ENCODE results near the gene FBXO34. TPM values are rescaled to one million over a fixed set of nuclear protein-coding genes. Genes with fewer than 3 reads are reported as not detected.

Gene FBXO34
- total and polyA plus RNA-seq, 10 of the 15 experiments (the other 5 are each of a cell fraction or from before 2014, with no cell fraction given): 5.6 to 22.8 (median 17.6) TPM

DNA sequence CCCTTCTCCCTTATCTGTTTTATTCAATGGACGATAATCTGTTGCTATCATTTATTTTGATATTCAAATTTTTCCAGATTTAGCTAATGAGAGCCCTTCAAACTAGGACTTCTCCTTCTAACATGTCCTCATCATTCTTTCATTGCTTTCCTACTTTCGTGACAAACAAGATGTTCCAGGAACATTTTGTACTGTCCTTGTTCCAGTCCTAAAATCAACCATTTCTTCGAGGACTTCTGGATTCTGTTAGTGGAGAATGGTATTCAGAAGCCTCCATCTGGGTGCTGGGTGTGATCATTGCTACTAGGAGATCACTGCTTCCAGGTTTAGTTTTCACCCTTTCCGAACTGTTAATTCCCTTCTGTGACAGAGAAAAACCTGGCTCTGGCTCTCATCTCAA, 29.5 kb upstream of the FBXO34 start:
- FAIRE-seq (no peak), DNase-seq (ENCODE audit: low read depth, low spot score) (no peak), ATAC-seq (no peak)
- in situ Hi-C loops (cut with MboI): loop anchor here (10.0 kb wide), 1 partner anchor 1233 kb away; no protein-coding TSS in a partner anchor
- H3K27ac ChIP-seq (ENCODE audit: control insufficient read depth, insufficient read depth): no peak overlapping the region
- H3K9me3 ChIP-seq (replicated peaks; ENCODE audit: control insufficient read depth, insufficient read depth, low read length): no peaks in the 10 kb centered on the region
- no peak overlapping the region for H3K4me2 ChIP-seq (ENCODE audit: control insufficient read depth, insufficient read depth)
- no peak overlapping the region for H3K9ac ChIP-seq (ENCODE audit: control insufficient read depth, insufficient read depth, low read length)
- no peaks in the 10 kb centered on the region for H3K4me1 ChIP-seq (ENCODE audit: control insufficient read depth, insufficient read depth, low read length)
- no peak overlapping the region for H2AFZ ChIP-seq (ENCODE audit: control insufficient read depth, low read depth, low read length)
- BruUV-seq (replicated peaks): no TSS peak
- RAD21 ChIA-PET (ENCODE audit: unreplicated experiment): no interaction called here
- no peak for TF ChIP-seq TCF3 (IDR thresholded peaks at IDR 0.05; ENCODE audit: borderline replicate concordance, insufficient read depth, low read depth, low read length)
- no peak for TF ChIP-seq JUNB (IDR thresholded peaks at IDR 0.05)
- TF ChIP-seq, protein P1, sequence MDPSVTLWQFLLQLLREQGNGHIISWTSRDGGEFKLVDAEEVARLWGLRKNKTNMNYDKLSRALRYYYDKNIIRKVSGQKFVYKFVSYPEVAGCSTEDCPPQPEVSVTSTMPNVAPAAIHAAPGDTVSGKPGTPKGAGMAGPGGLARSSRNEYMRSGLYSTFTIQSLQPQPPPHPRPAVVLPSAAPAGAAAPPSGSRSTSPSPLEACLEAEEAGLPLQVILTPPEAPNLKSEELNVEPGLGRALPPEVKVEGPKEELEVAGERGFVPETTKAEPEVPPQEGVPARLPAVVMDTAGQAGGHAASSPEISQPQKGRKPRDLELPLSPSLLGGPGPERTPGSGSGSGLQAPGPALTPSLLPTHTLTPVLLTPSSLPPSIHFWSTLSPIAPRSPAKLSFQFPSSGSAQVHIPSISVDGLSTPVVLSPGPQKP (IDR thresholded peaks at IDR 0.05; ENCODE audit: low read depth, low read length): no peak
- TF ChIP-seq, protein P2, sequence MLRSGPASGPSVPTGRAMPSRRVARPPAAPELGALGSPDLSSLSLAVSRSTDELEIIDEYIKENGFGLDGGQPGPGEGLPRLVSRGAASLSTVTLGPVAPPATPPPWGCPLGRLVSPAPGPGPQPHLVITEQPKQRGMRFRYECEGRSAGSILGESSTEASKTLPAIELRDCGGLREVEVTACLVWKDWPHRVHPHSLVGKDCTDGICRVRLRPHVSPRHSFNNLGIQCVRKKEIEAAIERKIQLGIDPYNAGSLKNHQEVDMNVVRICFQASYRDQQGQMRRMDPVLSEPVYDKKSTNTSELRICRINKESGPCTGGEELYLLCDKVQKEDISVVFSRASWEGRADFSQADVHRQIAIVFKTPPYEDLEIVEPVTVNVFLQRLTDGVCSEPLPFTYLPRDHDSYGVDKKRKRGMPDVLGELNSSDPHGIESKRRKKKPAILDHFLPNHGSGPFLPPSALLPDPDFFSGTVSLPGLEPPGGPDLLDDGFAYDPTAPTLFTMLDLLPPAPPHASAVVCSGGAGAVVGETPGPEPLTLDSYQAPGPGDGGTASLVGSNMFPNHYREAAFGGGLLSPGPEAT (IDR thresholded peaks at IDR 0.05; ENCODE audit: low read depth): no peak
- TF ChIP-seq, protein P3, sequence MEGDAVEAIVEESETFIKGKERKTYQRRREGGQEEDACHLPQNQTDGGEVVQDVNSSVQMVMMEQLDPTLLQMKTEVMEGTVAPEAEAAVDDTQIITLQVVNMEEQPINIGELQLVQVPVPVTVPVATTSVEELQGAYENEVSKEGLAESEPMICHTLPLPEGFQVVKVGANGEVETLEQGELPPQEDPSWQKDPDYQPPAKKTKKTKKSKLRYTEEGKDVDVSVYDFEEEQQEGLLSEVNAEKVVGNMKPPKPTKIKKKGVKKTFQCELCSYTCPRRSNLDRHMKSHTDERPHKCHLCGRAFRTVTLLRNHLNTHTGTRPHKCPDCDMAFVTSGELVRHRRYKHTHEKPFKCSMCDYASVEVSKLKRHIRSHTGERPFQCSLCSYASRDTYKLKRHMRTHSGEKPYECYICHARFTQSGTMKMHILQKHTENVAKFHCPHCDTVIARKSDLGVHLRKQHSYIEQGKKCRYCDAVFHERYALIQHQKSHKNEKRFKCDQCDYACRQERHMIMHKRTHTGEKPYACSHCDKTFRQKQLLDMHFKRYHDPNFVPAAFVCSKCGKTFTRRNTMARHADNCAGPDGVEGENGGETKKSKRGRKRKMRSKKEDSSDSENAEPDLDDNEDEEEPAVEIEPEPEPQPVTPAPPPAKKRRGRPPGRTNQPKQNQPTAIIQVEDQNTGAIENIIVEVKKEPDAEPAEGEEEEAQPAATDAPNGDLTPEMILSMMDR (IDR thresholded peaks at IDR 0.05 in 2 of 3, conservative IDR thresholded peaks at IDR 0.05 in 1 of 3; ENCODE audit: control insufficient read depth in 2 of 3, extremely low read depth in 1 of 3, insufficient read depth in 1 of 3, low read depth in 3 of 3, low read length in 3 of 3): no peak
- no peak for TF ChIP-seq SPI1 (IDR thresholded peaks at IDR 0.05; ENCODE audit: borderline replicate concordance, insufficient read depth, low read depth, low read length)
- TF ChIP-seq, protein P4, sequence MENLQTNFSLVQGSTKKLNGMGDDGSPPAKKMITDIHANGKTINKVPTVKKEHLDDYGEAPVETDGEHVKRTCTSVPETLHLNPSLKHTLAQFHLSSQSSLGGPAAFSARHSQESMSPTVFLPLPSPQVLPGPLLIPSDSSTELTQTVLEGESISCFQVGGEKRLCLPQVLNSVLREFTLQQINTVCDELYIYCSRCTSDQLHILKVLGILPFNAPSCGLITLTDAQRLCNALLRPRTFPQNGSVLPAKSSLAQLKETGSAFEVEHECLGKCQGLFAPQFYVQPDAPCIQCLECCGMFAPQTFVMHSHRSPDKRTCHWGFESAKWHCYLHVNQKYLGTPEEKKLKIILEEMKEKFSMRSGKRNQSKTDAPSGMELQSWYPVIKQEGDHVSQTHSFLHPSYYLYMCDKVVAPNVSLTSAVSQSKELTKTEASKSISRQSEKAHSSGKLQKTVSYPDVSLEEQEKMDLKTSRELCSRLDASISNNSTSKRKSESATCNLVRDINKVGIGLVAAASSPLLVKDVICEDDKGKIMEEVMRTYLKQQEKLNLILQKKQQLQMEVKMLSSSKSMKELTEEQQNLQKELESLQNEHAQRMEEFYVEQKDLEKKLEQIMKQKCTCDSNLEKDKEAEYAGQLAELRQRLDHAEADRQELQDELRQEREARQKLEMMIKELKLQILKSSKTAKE (IDR thresholded peaks at IDR 0.05; ENCODE audit: low read depth, poor library complexity, severe bottlenecking): no peak
- no peak for TF ChIP-seq ZBTB11 (CRISPR knock-in tag; IDR thresholded peaks at IDR 0.05)
- TF ChIP-seq ATF7 (IDR thresholded peaks at IDR 0.05; ENCODE audit: low read depth): no peak
- CTCF ChIA-PET: no interaction called here
- no peaks in the 10 kb centered on the region for H4K20me1 ChIP-seq (ENCODE audit: control insufficient read depth, insufficient read depth)
- no peaks in the 10 kb centered on the region for H3K36me3 ChIP-seq (ENCODE audit: control insufficient read depth in 2 of 2, insufficient read depth in 2 of 2, low read length in 1 of 2)
- H3K79me2 ChIP-seq (ENCODE audit: control insufficient read depth, insufficient read depth, low read length): no peaks in the 10 kb centered on the region
- H3K27me3 ChIP-seq (replicated peaks in 1 of 2; ENCODE audit: control insufficient read depth in 2 of 2, insufficient read depth in 2 of 2, low read length in 1 of 2): peaks cover 0 to 2% of the 10 kb centered on the region in 2 experiments; a peak in 1 of 4 replicates
- WGBS (ENCODE audit: insufficient coverage, insufficient replicate concordance, low lambda C conversion rate, missing lambda C conversion rate): 37% methylated on average over 4 of the region's 4 CpGs
- intact Hi-C loops (cut with micrococcal nuclease; ENCODE audit: unreplicated experiment): no loop called here
- SMC1A ChIA-PET (ENCODE audit: uncharacterized antibody, unreplicated experiment): interaction anchor here (2.6 kb wide), 1 partner anchor 113 kb away, joined by 7 read pairs; no protein-coding TSS in a partner anchor
- H3K4me3 ChIP-seq: no peak overlapping the region
- POLR2A ChIA-PET: no interaction called here

Data from GM12878 (cell line).